Cerebellar cortex (tissue), 1 donor: Measurements from ENCODE around the gene MYL10.
"Not testable (repeated sequence)": the region's sequence is repeated elsewhere in the genome, so short reads cannot be mapped to it uniquely, and the experiment has no call there.

ENCODE experiments used
- DNase-seq: peaks from one replicate; pipeline ENCODE4 v3.0.0-alpha.2; 2015; ENCODE audit warnings: low spot score

The MYL10 gene

GRCh38 chr7:101651112-101651511 is 22.0 kb upstream of the MYL10 start:
- no peak for DNase-seq

- no peak for DNase-seq
Measured at GRCh38 chr7:101650579-101651081, 21.5 kb upstream of the MYL10 start.

GRCh38 chr7:101647876-101648275 is 18.8 kb upstream of the MYL10 start:
- DNase-seq, result not testable (repeated sequence)

- no peak for DNase-seq
Measured at GRCh38 chr7:101645951-101646350, 16.9 kb upstream of the MYL10 start.

GRCh38 chr7:101644879-101645278 is 15.8 kb upstream of the MYL10 start:
- no peak for DNase-seq

- DNase-seq, result not testable (repeated sequence)
Measured at GRCh38 chr7:101639127-101639526, 10.0 kb upstream of the MYL10 start.

GRCh38 chr7:101636822-101637623 is 7.9 kb upstream of the MYL10 start:
- no peak for DNase-seq

GRCh38 chr7:101635484-101635883 is 6.4 kb upstream of the MYL10 start:
- no peak for DNase-seq

- DNase-seq, result no peak
Measured at GRCh38 chr7:101634196-101634717, 5.2 kb upstream of the MYL10 start.

- peak; percentile 94 for DNase-seq
Measured at GRCh38 chr7:101633511-101633910, 4.4 kb upstream of the MYL10 start.

GRCh38 chr7:101632641-101633040 is 3.5 kb upstream of the MYL10 start:
- no peak for DNase-seq

GRCh38 chr7:101631224-101631714 is 2.2 kb upstream of the MYL10 start:
- no peak for DNase-seq

GRCh38 chr7:101630591-101630990 is 1.5 kb upstream of the MYL10 start:
- no peak for DNase-seq

- no peak for DNase-seq
Measured at GRCh38 chr7:101628522-101628921, 574 bp downstream of the MYL10 start.

GRCh38 chr7:101626758-101627157 is 2.3 kb downstream of the MYL10 start:
- DNase-seq, result no peak

GRCh38 chr7:101626069-101626671 is 2.9 kb downstream of the MYL10 start:
- no peak for DNase-seq

GRCh38 chr7:101625031-101625791 is 3.9 kb downstream of the MYL10 start:
- no peak for DNase-seq

GRCh38 chr7:101624246-101625001 is 4.7 kb downstream of the MYL10 start:
- DNase-seq, result peak; percentile 65

- DNase-seq, result no peak
Measured at GRCh38 chr7:101622609-101623173, 6.4 kb downstream of the MYL10 start.

- DNase-seq, result no peak
Measured at GRCh38 chr7:101620991-101621390, 8.1 kb downstream of the MYL10 start.

GRCh38 chr7:101620395-101620794 is 8.7 kb downstream of the MYL10 start:
- DNase-seq, result no peak
